Glutamatergic neuron (in vitro differentiated cells): ENCODE measurements around the gene RNASEH1. TPM values are rescaled to one million over a fixed set of nuclear protein-coding genes. Genes with fewer than 3 reads are reported as not detected.

ENCODE experiments used
- DNase-seq: peaks from one replicate; pipeline ENCODE4 v3.0.0; 2022
- H3K27ac Mint-ChIP-seq: one replicate; pipeline ENCODE4 v1.8.0; 2020; ENCODE audit warnings: mild to moderate bottlenecking, mixed read lengths, inconsistent platforms; ENCODE audit not compliant: unreplicated experiment
- H3K27me3 Mint-ChIP-seq: one replicate; pipeline ENCODE4 v1.8.0; 2020; ENCODE audit warnings: mild to moderate bottlenecking, moderate library complexity, mixed read lengths, inconsistent platforms; ENCODE audit not compliant: unreplicated experiment
- H3K36me3 Mint-ChIP-seq: one replicate; pipeline ENCODE4 v1.8.0; 2020; ENCODE audit warnings: mild to moderate bottlenecking, mixed read lengths, inconsistent platforms; ENCODE audit not compliant: unreplicated experiment
- H3K4me1 Mint-ChIP-seq: one replicate; pipeline ENCODE4 v1.8.0; 2020; ENCODE audit warnings: mild to moderate bottlenecking, low read depth, mixed read lengths, inconsistent platforms; ENCODE audit not compliant: unreplicated experiment
- H3K4me3 Mint-ChIP-seq: one replicate; pipeline ENCODE4 v1.8.0; 2020; ENCODE audit warnings: mild to moderate bottlenecking, mixed read lengths, inconsistent platforms; ENCODE audit not compliant: unreplicated experiment
- H3K9me3 Mint-ChIP-seq: one replicate; pipeline ENCODE4 v1.8.0; 2020; ENCODE audit warnings: mild to moderate bottlenecking, moderate library complexity, mixed read lengths, inconsistent platforms; ENCODE audit not compliant: unreplicated experiment
- CTCF ChIP-seq: fragments of 200-600 bp; sonication (generic); IDR thresholded peaks from one replicate; pipeline ENCODE4 v1.5.0; 2021; ENCODE audit not compliant: partially characterized antibody, unreplicated experiment
- total RNA-seq: library from RNA; stranded (reverse); fragmentation: NEBNext Ultra II Directional; extraction: Animal tissue kit (Norgen Biotek cat#: 25700); gene quantifications from one replicate; pipeline ENCODE4 v1.2.1, GENCODE V29; 2021; ENCODE audit not compliant: unreplicated experiment

RNASEH1 gene
- total RNA-seq, 1 donor from 2014 or later = 34.6 TPM

- peaks cover 1% of the 10 kb centered on the region for H3K27me3 Mint-ChIP-seq
- TF ChIP-seq CTCF = no peak
- peaks cover 17% of the 10 kb centered on the region for H3K36me3 Mint-ChIP-seq
- H3K4me3 Mint-ChIP-seq = no peak overlapping the region
- H3K9me3 Mint-ChIP-seq = peaks cover 4% of the 10 kb centered on the region
- H3K27ac Mint-ChIP-seq = no peak overlapping the region
- no peaks in the 10 kb centered on the region for H3K4me1 Mint-ChIP-seq
- no peak for DNase-seq
Observed at GRCh38 chr2:3512086-3512485, 46.0 kb downstream of the RNASEH1 start.

DNA sequence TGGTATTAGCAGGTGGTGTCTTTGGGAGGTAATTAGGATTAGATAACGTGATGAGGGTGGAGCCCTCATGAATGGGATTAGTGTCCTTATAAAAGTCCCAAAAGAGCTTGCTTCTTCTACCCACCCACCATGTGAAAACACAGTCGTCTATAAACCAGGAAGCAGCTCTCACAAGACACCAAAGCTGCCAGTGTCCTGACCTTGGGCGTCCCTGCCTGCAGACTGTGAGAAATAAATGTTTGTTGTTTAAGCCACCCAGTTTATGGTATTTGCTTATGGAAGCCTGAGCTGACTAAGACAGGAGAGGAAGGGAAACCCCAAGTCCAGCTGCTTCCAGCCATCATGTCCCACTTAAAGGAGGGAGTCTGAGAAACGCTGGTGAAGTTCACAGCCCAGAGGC lies 52.4 kb downstream of the RNASEH1 start:
- peaks cover 3% of the 10 kb centered on the region for H3K9me3 Mint-ChIP-seq
- DNase-seq = no peak
- no peaks in the 10 kb centered on the region for H3K4me1 Mint-ChIP-seq
- no peak overlapping the region for H3K27ac Mint-ChIP-seq
- no peak for TF ChIP-seq CTCF
- peaks cover 13% of the 10 kb centered on the region for H3K36me3 Mint-ChIP-seq
- H3K27me3 Mint-ChIP-seq = no peaks in the 10 kb centered on the region
- H3K4me3 Mint-ChIP-seq = no peak overlapping the region

DNA sequence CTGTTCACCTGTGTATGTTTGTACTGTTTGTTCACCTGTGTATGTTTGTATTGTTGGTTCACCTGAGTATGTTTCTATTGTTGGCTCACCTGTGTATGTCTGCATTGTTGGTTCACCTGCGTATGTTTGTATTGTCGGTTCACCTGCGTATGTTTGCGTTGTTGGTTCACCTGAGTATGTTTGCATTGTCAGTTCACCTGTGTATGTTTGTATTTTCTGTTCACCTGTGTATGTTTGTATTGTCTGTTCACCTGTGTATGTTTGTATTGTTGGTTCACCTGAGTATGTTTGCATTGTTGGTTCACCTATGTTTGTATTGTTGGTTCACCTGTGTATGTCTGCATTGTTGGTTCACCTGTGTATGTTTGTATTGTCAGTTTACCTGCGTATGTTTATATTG lies 53.4 kb downstream of the RNASEH1 start:
- Mint-ChIP-seq H3K27ac (no peak overlapping the region), H3K4me1 (no peaks in the 10 kb centered on the region), H3K27me3 (no peaks in the 10 kb centered on the region), H3K4me3 (no peak overlapping the region), H3K36me3 (peaks cover 13% of the 10 kb centered on the region), H3K9me3 (peaks cover 3% of the 10 kb centered on the region)
- DNase-seq = no peak
- TF ChIP-seq CTCF = no peak

GRCh38 chr2:3503483-3503882 lies 54.6 kb downstream of the RNASEH1 start:
- no peak for DNase-seq
- peaks cover 5% of the 10 kb centered on the region for H3K9me3 Mint-ChIP-seq
- TF ChIP-seq CTCF = no peak
- peak overlapping the region; percentile 46 for H3K27ac Mint-ChIP-seq
- H3K4me3 Mint-ChIP-seq = no peak overlapping the region
- H3K36me3 Mint-ChIP-seq = peaks cover 12% of the 10 kb centered on the region
- peaks cover under 1% of the 10 kb centered on the region for H3K4me1 Mint-ChIP-seq
- no peaks in the 10 kb centered on the region for H3K27me3 Mint-ChIP-seq

GRCh38 chr2:3503046-3503445 lies 55.1 kb downstream of the RNASEH1 start:
- peaks cover 5% of the 10 kb centered on the region for H3K9me3 Mint-ChIP-seq
- H3K36me3 Mint-ChIP-seq = peaks cover 9% of the 10 kb centered on the region
- no peak for DNase-seq
- no peak for TF ChIP-seq CTCF
- peak overlapping the region; percentile 46 for H3K27ac Mint-ChIP-seq
- H3K27me3 Mint-ChIP-seq = no peaks in the 10 kb centered on the region
- H3K4me1 Mint-ChIP-seq = peaks cover 1% of the 10 kb centered on the region
- no peak overlapping the region for H3K4me3 Mint-ChIP-seq
